Thyroid gland (tissue), 4 donors: Measurements from ENCODE around the gene LRGUK. TPM values are rescaled to one million over a fixed set of nuclear protein-coding genes. Genes with fewer than 3 reads are reported as not detected.

ENCODE experiments used
- DNase-seq, 2 donors: peaks; one replicate each; pipeline ENCODE4 v3.0.0-alpha.2; 2019
- H3K27ac ChIP-seq, 3 donors: fragments of 200-600 bp; sonication (generic); 1 replicate in 2 of 3; 2 replicates in 1 of 3; pipeline ENCODE4 v1.5.1; 2016 to 2019; ENCODE audit warnings: mild to moderate bottlenecking in 1 of 3, moderate library complexity in 1 of 3
- H3K27me3 ChIP-seq: fragments of 200-600 bp; sonication (generic); one replicate; pipeline ENCODE4 v1.5.1; 2019
- H3K36me3 ChIP-seq, 2 donors: fragments of 200-600 bp; sonication (generic); one replicate each; pipeline ENCODE4 v1.5.1; 2016 to 2019
- H3K4me1 ChIP-seq, 2 donors: fragments of 200-600 bp; sonication (generic); one replicate each; pipeline ENCODE4 v1.5.1; 2017 to 2019
- H3K4me3 ChIP-seq, 3 donors: fragments of 200-600 bp; sonication (generic); replicated peaks in 1 of 3; 1 replicate in 2 of 3; 2 replicates in 1 of 3; pipeline ENCODE4 v1.5.1; 2016; ENCODE audit warnings: mild to moderate bottlenecking in 1 of 3
- H3K9me3 ChIP-seq: fragments of 200-600 bp; sonication (generic); one replicate; pipeline ENCODE4 v1.5.1; 2017
- POLR2A ChIP-seq, 2 donors: fragments of 450-650 bp; IDR thresholded peaks; one replicate each; pipeline ENCODE4 v1.6.1; 2017; ENCODE audit warnings: antibody characterized with exemption in 2 of 2, mild to moderate bottlenecking in 2 of 2, moderate library complexity in 1 of 2
- WGBS, 2 donors: methylation state at CpG; one replicate each; pipeline ENCODE4 v1.1.5; 2017; 5-methylcytosine and 5-hydroxymethylcytosine counted together
- intact Hi-C: fragments of 100-400 bp; cut with DNase I; formaldehyde crosslinking; loops from one replicate; pipeline ENCODE4 v1.15.1; 2023
- total RNA-seq, 4 donors: library from RNA; depleted of rRNA; stranded (reverse); fragments of >200 nt; gene quantifications; one replicate each; pipeline ENCODE4 v1.2.3, GENCODE V29; 2016
- TF ChIP-seq, protein P1 (sequence below), 6 experiments: fragments of 200-600 bp in 3 of 6; fragments of 450-650 bp in 3 of 6; sonication (generic) in 3 of 6; IDR thresholded peaks; one replicate each; pipeline ENCODE4 v1.5.1; 2016 to 2019; ENCODE audit warnings: antibody characterized with exemption in 6 of 6, mild to moderate bottlenecking in 2 of 6, inconsistent platforms in 1 of 6, moderate library complexity in 1 of 6

The LRGUK gene
- total RNA-seq, 4 donors from 2014 or later = 0.67 to 3.7 (median 2.7) TPM

DNA sequence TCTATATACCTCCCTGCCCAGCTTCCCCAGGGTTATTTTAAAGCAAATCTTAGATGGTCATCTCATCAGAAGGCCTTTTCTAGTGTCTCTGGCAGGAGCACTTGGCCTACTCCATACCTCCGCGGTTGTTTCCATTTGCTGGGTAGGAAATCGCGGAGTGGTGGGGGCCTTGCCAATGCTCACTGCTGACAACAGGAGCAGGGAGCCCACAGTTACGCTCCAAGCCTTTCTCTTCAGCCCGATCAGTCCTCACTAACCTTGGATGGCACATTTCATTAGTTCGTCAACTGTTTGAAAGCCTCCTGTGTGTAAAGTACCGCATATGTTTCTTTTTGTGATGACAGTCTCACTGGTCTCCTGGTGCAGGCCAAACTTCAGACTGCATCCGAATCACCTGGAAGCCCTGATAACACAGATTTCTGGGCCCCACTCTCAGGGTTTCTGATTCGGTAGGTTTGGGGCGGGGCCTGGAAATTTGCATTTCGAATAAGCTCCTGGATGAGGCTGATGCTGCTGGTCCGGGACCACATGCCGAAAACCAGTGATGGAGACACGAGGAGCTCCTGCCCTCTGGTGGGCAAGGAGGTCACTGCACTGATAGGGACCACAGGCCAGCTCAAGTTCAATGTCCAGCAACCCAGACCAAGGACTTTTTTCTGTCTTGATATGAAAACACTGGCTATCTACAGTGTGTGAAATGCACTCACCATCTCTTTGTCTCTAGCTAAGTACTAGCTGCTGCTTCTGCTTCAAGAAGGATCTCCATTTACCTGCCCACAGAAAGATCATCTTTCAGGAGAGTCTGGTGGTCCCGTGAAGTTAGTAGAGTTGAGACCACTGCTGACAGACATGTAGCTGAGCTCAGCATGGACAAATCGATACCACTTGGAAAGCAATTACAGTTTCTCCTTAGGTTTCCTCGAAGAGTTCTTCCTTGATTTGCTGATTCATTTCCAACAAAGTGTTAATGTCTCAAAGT lies 14.0 kb downstream of the LRGUK start:
- WGBS, 2 donors = 48 to 56% methylated on average over 17 to 18 of the region's 18 CpGs
- no peaks in the 10 kb centered on the region for H3K4me1 ChIP-seq
- no peaks in the 10 kb centered on the region for H3K27me3 ChIP-seq
- H3K9me3 ChIP-seq = no peaks in the 10 kb centered on the region
- peak; percentile 61 to 70 for DNase-seq
- no peak for TF ChIP-seq POLR2A (IDR thresholded peaks at IDR 0.05)
- TF ChIP-seq, protein P1, sequence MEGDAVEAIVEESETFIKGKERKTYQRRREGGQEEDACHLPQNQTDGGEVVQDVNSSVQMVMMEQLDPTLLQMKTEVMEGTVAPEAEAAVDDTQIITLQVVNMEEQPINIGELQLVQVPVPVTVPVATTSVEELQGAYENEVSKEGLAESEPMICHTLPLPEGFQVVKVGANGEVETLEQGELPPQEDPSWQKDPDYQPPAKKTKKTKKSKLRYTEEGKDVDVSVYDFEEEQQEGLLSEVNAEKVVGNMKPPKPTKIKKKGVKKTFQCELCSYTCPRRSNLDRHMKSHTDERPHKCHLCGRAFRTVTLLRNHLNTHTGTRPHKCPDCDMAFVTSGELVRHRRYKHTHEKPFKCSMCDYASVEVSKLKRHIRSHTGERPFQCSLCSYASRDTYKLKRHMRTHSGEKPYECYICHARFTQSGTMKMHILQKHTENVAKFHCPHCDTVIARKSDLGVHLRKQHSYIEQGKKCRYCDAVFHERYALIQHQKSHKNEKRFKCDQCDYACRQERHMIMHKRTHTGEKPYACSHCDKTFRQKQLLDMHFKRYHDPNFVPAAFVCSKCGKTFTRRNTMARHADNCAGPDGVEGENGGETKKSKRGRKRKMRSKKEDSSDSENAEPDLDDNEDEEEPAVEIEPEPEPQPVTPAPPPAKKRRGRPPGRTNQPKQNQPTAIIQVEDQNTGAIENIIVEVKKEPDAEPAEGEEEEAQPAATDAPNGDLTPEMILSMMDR (IDR thresholded peaks at IDR 0.05) = peak; percentile 63 to 93 (median 78)
- intact Hi-C loops = no loop called here
- H3K27ac ChIP-seq = no peak overlapping the region
- H3K4me3 ChIP-seq = no peak overlapping the region
- H3K36me3 ChIP-seq = no peaks in the 10 kb centered on the region

DNA sequence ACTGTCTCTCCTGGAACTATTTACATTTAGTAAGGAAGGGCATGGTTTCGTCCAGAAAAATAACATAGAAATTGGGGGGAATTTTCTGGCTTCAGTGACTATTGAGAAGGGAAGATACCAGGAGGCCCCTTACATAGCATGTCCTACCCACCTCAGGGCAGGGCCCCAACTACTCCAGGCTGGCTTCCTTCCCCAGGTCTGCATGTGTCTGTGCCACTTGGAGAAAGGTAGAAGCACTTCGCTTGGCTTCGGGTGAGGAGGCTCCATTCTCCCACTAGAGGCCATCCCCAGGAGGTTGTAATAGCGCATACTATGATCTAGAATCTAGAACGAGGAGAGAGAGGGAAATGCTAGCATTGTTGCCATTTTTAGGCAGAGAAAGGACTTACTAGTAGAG lies 14.7 kb downstream of the LRGUK start:
- TF ChIP-seq POLR2A (IDR thresholded peaks at IDR 0.05) = no peak
- TF ChIP-seq, protein P1 (IDR thresholded peaks at IDR 0.05) = no peak
- 79 to 81% methylated on average over 5 of the region's 5 CpGs for WGBS, 2 donors
- Histone ChIP-seq H3K27ac (no peak overlapping the region), H3K36me3 (no peaks in the 10 kb centered on the region), H3K4me3 (no peak overlapping the region), H3K9me3 (no peaks in the 10 kb centered on the region), H3K27me3 (no peaks in the 10 kb centered on the region), H3K4me1 (no peaks in the 10 kb centered on the region)
- no peak for DNase-seq
- intact Hi-C loops = no loop called here

DNA sequence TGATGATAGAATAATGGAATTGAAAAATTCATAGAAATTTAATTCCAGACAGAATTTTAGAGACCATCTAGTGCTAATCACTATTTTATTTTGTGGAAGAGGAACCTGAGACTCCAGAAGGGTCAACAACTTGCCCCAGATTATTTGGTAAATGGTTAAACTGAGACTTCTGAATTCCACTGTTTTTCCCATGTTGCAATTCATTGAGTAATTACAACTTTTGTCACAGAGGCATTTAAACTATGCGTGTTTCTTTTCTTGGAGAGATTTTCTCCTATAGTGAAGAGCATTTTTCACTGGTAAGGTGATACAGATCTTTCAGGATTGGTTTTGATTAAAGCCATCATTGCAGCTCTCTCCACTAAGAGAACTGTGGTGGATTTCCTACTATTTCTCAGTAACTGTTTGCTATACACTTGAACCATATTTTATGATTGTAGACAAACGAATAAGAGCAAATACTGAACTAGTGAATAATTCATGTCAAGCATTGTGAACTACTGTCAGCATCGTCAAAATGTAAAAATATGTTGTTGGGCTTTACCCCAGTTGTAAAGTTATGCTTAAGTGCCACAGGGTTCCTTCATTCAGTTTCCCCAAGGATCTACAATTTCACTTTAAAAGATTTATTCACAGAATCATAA lies 26.5 kb downstream of the LRGUK start:
- Histone ChIP-seq H3K9me3 (no peaks in the 10 kb centered on the region), H3K36me3 (no peaks in the 10 kb centered on the region), H3K4me3 (no peak overlapping the region), H3K27me3 (no peaks in the 10 kb centered on the region), H3K4me1 (no peaks in the 10 kb centered on the region), H3K27ac (no peak overlapping the region)
- DNase-seq = no peak
- 71 to 74% methylated on average over 3 of the region's 3 CpGs for WGBS, 2 donors
- intact Hi-C loops = no loop called here
- TF ChIP-seq, protein P1 (IDR thresholded peaks at IDR 0.05) = no peak

DNA sequence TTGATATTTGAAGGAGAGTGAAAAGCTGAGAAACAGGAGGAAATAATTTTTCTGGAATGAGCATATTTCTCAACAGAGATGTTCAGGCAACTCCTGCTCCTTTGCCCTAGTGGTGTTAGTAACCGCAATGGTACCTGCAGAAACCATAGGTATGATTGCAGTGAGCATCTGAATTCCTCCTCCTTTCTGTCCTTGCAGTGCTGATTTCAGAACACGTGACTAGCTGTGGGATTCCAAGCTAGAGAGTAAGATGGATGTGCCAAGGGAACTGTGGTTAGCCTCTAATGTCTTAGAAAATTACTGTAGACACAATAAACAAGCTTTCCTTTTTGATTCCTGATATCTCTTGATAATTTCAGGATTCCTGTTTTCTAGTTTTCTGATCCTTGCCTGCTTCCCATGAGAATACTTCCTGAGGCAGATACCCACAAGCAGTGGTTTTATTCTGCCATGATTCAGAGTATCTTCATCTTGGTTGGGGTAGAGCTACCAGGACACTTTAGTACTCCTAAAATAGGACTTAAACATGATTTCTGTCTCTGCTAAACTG lies 27.5 kb downstream of the LRGUK start:
- Histone ChIP-seq H3K9me3 (no peaks in the 10 kb centered on the region), H3K4me3 (no peak overlapping the region), H3K27me3 (no peaks in the 10 kb centered on the region), H3K4me1 (no peaks in the 10 kb centered on the region), H3K36me3 (no peaks in the 10 kb centered on the region), H3K27ac (no peak overlapping the region)
- no peak for DNase-seq
- WGBS, 2 donors = 80 to 82% methylated on average over 2 of the region's 2 CpGs
- intact Hi-C loops = no loop called here
- TF ChIP-seq, protein P1 (IDR thresholded peaks at IDR 0.05) = no peak
- no peak for TF ChIP-seq POLR2A (IDR thresholded peaks at IDR 0.05)
